H1 (cell line): ENCODE data around the gene ANAPC2. TPM values are rescaled to one million over a fixed set of nuclear protein-coding genes. Genes with fewer than 3 reads are reported as not detected.
A peak's percentile ranks its signal among the peaks of the same experiment; 100 is the strongest.

ENCODE experiments used
- CTCF ChIA-PET: fragments of 300-600 bp; sonication (Branson Sonifier 250); formaldehyde crosslinking; loops from one replicate; lab custom pipeline; 2021; ENCODE audit not compliant: partially characterized antibody; lab: Charles Lee
- POLR2A ChIA-PET: fragments of 300-600 bp; sonication (Branson Sonifier 250); formaldehyde crosslinking; loops from one replicate; lab custom pipeline; 2021; ENCODE audit warnings: inconsistent platforms; ENCODE audit not compliant: partially characterized antibody; lab: Charles Lee
- DNase-seq, 2 experiments: peaks; one replicate each; pipeline versions ENCODE4 v3.0.0 to v3.0.0-alpha.2; 2010 to 2022; ENCODE audit warnings: low spot score in 2 of 2, low read depth in 1 of 2, mixed read lengths in 1 of 2
- FAIRE-seq: peaks from 2 replicates; lab custom pipeline; 2011; peaks lifted over from hg19 to GRCh38; lab: Jason Lieb, UNC
- H2AFZ ChIP-seq: 2 replicates; pipeline ENCODE4 v1.8.1; 2012; ENCODE audit warnings: low read length, inconsistent platforms
- H2AK5ac ChIP-seq: 2 replicates; pipeline ENCODE4 v1.6.1; 2013; ENCODE audit warnings: low read depth, low read length
- H2BK120ac ChIP-seq: replicated peaks from 2 replicates; pipeline ENCODE3; 2013; ENCODE audit warnings: low read depth, low read length, inconsistent platforms
- H2BK12ac ChIP-seq: 2 replicates; pipeline ENCODE4 v1.6.1; 2013; ENCODE audit warnings: low read depth, low read length
- H2BK15ac ChIP-seq: 2 replicates; pipeline ENCODE4 v1.6.1; 2013; ENCODE audit warnings: low read length
- H2BK20ac ChIP-seq: 2 replicates; pipeline ENCODE4 v1.6.1; 2013; ENCODE audit warnings: low read length
- H2BK5ac ChIP-seq: 2 replicates; pipeline ENCODE4 v1.6.1; 2013; ENCODE audit warnings: low read depth, low read length
- H3K14ac ChIP-seq: 2 replicates; pipeline ENCODE4 v1.6.1; 2013; ENCODE audit warnings: inconsistent platforms; ENCODE audit not compliant: insufficient read length
- H3K18ac ChIP-seq: 2 replicates; pipeline ENCODE4 v1.6.1; 2013; ENCODE audit warnings: low read length; ENCODE audit errors: extremely low read depth
- H3K23ac ChIP-seq: 2 replicates; pipeline ENCODE4 v1.6.1; 2013; ENCODE audit warnings: inconsistent platforms; ENCODE audit not compliant: insufficient read length
- H3K23me2 ChIP-seq: 2 replicates; pipeline ENCODE4 v1.6.1; 2013; ENCODE audit warnings: low read depth, low read length
- H3K27ac ChIP-seq: 2 replicates; pipeline ENCODE4 v1.6.1; 2011; ENCODE audit warnings: low read depth, low read length, inconsistent platforms
- H3K27me3 ChIP-seq, 4 experiments: replicated peaks in 1 of 4; 1 replicate in 1 of 4; 2 replicates in 3 of 4; pipeline versions ENCODE4 v1.6.1 to v1.8.1; 2011 to 2013; ENCODE audit warnings: low read length in 3 of 4, mild to moderate bottlenecking in 3 of 4, inconsistent platforms in 2 of 4, mixed read lengths in 2 of 4, moderate library complexity in 1 of 4; ENCODE audit not compliant: control insufficient read depth in 3 of 4, insufficient read depth in 3 of 4; ENCODE audit errors: extremely low read depth in 1 of 4
- H3K36me3 ChIP-seq, 4 experiments: 2 replicates each; pipeline versions ENCODE4 v1.6.1 to v1.8.1; 2011 to 2013; ENCODE audit warnings: mild to moderate bottlenecking in 4 of 4, low read length in 3 of 4, moderate library complexity in 2 of 4, control low read depth in 1 of 4, inconsistent platforms in 1 of 4; ENCODE audit not compliant: insufficient read depth in 4 of 4, control insufficient read depth in 2 of 4
- H3K4ac ChIP-seq: replicated peaks from 2 replicates; pipeline ENCODE3; 2013; ENCODE audit warnings: low read length, low read depth, mixed read lengths, inconsistent platforms; ENCODE audit not compliant: insufficient read length
- H3K4me1 ChIP-seq, 4 experiments: replicated peaks in 1 of 4; 1 replicate in 1 of 4; 2 replicates in 3 of 4; pipeline versions ENCODE4 v1.6.1 to v1.8.1; 2011 to 2013; ENCODE audit warnings: low read length in 3 of 4, inconsistent platforms in 2 of 4, mixed read lengths in 1 of 4; ENCODE audit not compliant: insufficient read depth in 4 of 4, control insufficient read depth in 3 of 4
- H3K4me2 ChIP-seq, 2 experiments: 2 replicates each; pipeline versions ENCODE4 v1.6.1 to v1.8.1; 2011 to 2013; ENCODE audit warnings: low read depth in 2 of 2, low read length in 2 of 2, control low read depth in 1 of 2, inconsistent platforms in 1 of 2, mild to moderate bottlenecking in 1 of 2; ENCODE audit not compliant: insufficient read depth in 1 of 2
- H3K4me3 ChIP-seq, 4 experiments: fragments of 200-600, 300-600 bp in 1 of 4; sonication (generic), shearing (Covaris generic), sonication (Bioruptor Twin) in 1 of 4; 2 replicates each; pipeline versions ENCODE4 v1.5.1 to v1.8.1; 2011 to 2016; ENCODE audit warnings: low read length in 4 of 4, low read depth in 3 of 4, control low read depth in 2 of 4, inconsistent platforms in 2 of 4, mild to moderate bottlenecking in 2 of 4, mixed read lengths in 1 of 4, moderate library complexity in 1 of 4; ENCODE audit not compliant: insufficient read depth in 2 of 4; ENCODE audit errors: extremely low read depth in 1 of 4
- H3K56ac ChIP-seq: replicated peaks from 2 replicates; pipeline ENCODE3; 2013; ENCODE audit warnings: low read depth, mild to moderate bottlenecking, mixed read lengths, low read length, inconsistent platforms; ENCODE audit not compliant: insufficient read length
- H3K79me1 ChIP-seq: 2 replicates; pipeline ENCODE4 v1.6.1; 2013; ENCODE audit warnings: low read depth, low read length, control low read depth
- H3K79me2 ChIP-seq, 2 experiments: 2 replicates each; pipeline versions ENCODE4 v1.6.1 to v1.8.1; 2012 to 2013; ENCODE audit warnings: low read length in 2 of 2, mild to moderate bottlenecking in 2 of 2, inconsistent platforms in 1 of 2; ENCODE audit not compliant: insufficient read depth in 2 of 2, control insufficient read depth in 1 of 2
- H3K9ac ChIP-seq, 4 experiments: replicated peaks in 1 of 4; 1 replicate in 1 of 4; 2 replicates in 3 of 4; pipeline versions ENCODE4 v1.6.1 to v1.8.1; 2011 to 2013; ENCODE audit warnings: low read depth in 3 of 4, low read length in 3 of 4, control low read depth in 2 of 4, mild to moderate bottlenecking in 2 of 4, moderate library complexity in 2 of 4, inconsistent platforms in 1 of 4; ENCODE audit errors: extremely low read depth in 1 of 4
- H3K9me3 ChIP-seq, 2 experiments: 2 replicates each; pipeline versions ENCODE4 v1.6.1 to v1.8.1; 2012 to 2013; ENCODE audit warnings: mild to moderate bottlenecking in 2 of 2, moderate library complexity in 2 of 2, control low read depth in 1 of 2, inconsistent platforms in 1 of 2, low read depth in 1 of 2, low read length in 1 of 2, mixed read lengths in 1 of 2; ENCODE audit not compliant: insufficient read depth in 2 of 2
- H4K20me1 ChIP-seq, 2 experiments: replicated peaks in 1 of 2; 2 replicates each; pipeline versions ENCODE3 to v1.8.1; 2011 to 2013; ENCODE audit warnings: inconsistent platforms in 2 of 2, low read length in 2 of 2, mild to moderate bottlenecking in 1 of 2; ENCODE audit not compliant: insufficient read depth in 2 of 2, control insufficient read depth in 1 of 2
- H4K5ac ChIP-seq: 2 replicates; pipeline ENCODE4 v1.6.1; 2013; ENCODE audit warnings: low read length, low read depth, mixed read lengths, inconsistent platforms; ENCODE audit not compliant: insufficient read length
- H4K8ac ChIP-seq: 2 replicates; pipeline ENCODE4 v1.8.0; 2013; ENCODE audit warnings: mild to moderate bottlenecking, moderate library complexity, low read length, inconsistent platforms; ENCODE audit not compliant: insufficient read depth; ENCODE audit errors: extremely low read depth
- H4K91ac ChIP-seq: replicated peaks from 2 replicates; pipeline ENCODE3; 2013; ENCODE audit warnings: low read length, mixed read lengths, inconsistent platforms; ENCODE audit not compliant: insufficient read length
- ATF3 ChIP-seq: IDR thresholded peaks from 2 replicates; pipeline ENCODE4 v1.6.1; 2011; ENCODE audit warnings: low read depth, mild to moderate bottlenecking, low read length; ENCODE audit not compliant: insufficient read depth
- BACH1 ChIP-seq: IDR thresholded peaks from 2 replicates; pipeline ENCODE4 v1.6.1; 2012; ENCODE audit warnings: low read length, improper control_type of control experiment
- CREB1 ChIP-seq: IDR thresholded peaks from 2 replicates; pipeline ENCODE4 v1.6.1; 2012; ENCODE audit warnings: inconsistent platforms
- FOSL1 ChIP-seq: IDR thresholded peaks from 2 replicates; pipeline ENCODE4 v1.6.1; 2011; ENCODE audit warnings: mild to moderate bottlenecking, low read depth, low read length, moderate library complexity; ENCODE audit not compliant: insufficient read depth
- KDM5A ChIP-seq: fragments of 200-600 bp; IDR thresholded peaks from 2 replicates; pipeline ENCODE4 v1.7.1; 2012; ENCODE audit warnings: mild to moderate bottlenecking, low read length, inconsistent platforms, mixed read lengths
- PHF8 ChIP-seq: fragments of 200-600 bp; sonication (generic); conservative IDR thresholded peaks from 2 replicates; pipeline ENCODE4 v1.7.1; 2012; ENCODE audit warnings: low read depth, mild to moderate bottlenecking, inconsistent platforms, low read length, moderate library complexity
- RNF2 ChIP-seq: fragments of 200-900, 300-1000 bp; sonication (generic); IDR thresholded peaks from 2 replicates; pipeline ENCODE4 v1.7.1; 2016; ENCODE audit warnings: borderline replicate concordance, low read depth, mild to moderate bottlenecking, antibody characterized with exemption, low read length; ENCODE audit not compliant: poor library complexity, severe bottlenecking; ENCODE audit errors: missing control alignments
- RXRA ChIP-seq: IDR thresholded peaks from 2 replicates; pipeline ENCODE4 v1.6.1; 2011; ENCODE audit warnings: low read depth, mild to moderate bottlenecking, low read length, moderate library complexity; ENCODE audit not compliant: insufficient read depth
- SIX5 ChIP-seq: IDR thresholded peaks from 2 replicates; pipeline ENCODE4 v1.6.1; 2011; ENCODE audit warnings: mild to moderate bottlenecking, low read depth, low read length
- WGBS, 2 experiments: shearing (Covaris generic) in 1 of 2; methylation state at CpG; one replicate each; pipeline versions ENCODE4 v1.1.6 to v1.1.7; 2013 to 2015; ENCODE audit warnings: low lambda C conversion rate in 2 of 2, mixed read lengths in 2 of 2, inconsistent platforms in 1 of 2, low coverage in 1 of 2, missing lambda C conversion rate in 1 of 2; ENCODE audit not compliant: insufficient replicate concordance in 2 of 2, insufficient coverage in 1 of 2, insufficient read length in 1 of 2; ENCODE audit errors: extremely low coverage in 1 of 2, missing lambda C conversion rate in 1 of 2; 5-methylcytosine and 5-hydroxymethylcytosine counted together
- polyA plus RNA-seq, 7 experiments: library from polyadenylated mRNA; depleted of rRNA in 3 of 7; stranded (reverse) in 5 of 7; unstranded in 2 of 7; fragments of >200 nt in 5 of 7; fragments of 200-250 nt in 2 of 7; gene quantifications; 1 replicate in 5 of 7; 2 replicates in 1 of 7; 4 replicates in 1 of 7; pipeline versions ENCODE4 v1.2.1 to v1.2.3, GENCODE V29; 2011 to 2013; ENCODE audit warnings: missing spikeins in 2 of 7, mixed read lengths in 2 of 7
- total RNA-seq: library from RNA; stranded (reverse); fragmentation: NEBNext Ultra II Directional; extraction: Animal tissue kit (Norgen Biotek cat#: 25700); gene quantifications from 2 replicates; pipeline ENCODE4 v1.2.1, GENCODE V29; 2021

ANAPC2 gene
- total and polyA plus RNA-seq, 2 of the 8 experiments (the other 6 are each of a cell fraction or from before 2014, with no cell fraction given) = 30.2 to 37.7 TPM

- CTCF ChIA-PET = interaction anchor here (1.1 to 2.0 kb wide), 2 partner anchors 10 to 22 kb away, joined by 3 to 6 read pairs; no protein-coding TSS in a partner anchor
- FAIRE-seq = no peak
- peak overlapping the region; percentile 92 for H3K23ac ChIP-seq
- H3K56ac ChIP-seq = no peak overlapping the region
- no peak overlapping the region; a peak in 1 of 7 replicates for H3K9ac ChIP-seq
- H4K5ac ChIP-seq = no peak overlapping the region
- H3K36me3 ChIP-seq = no peaks in the 10 kb centered on the region; a peak in 1 of 8 replicates
- peaks cover 0 to 7% (median 6%) of the 10 kb centered on the region in 4 experiments; a peak in 4 of 7 replicates for H3K4me1 ChIP-seq
- TF ChIP-seq FOSL1 = no peak
- no peak for TF ChIP-seq ATF3
- no peak for TF ChIP-seq SIX5
- no peak for TF ChIP-seq BACH1
- no peak for TF ChIP-seq RXRA
- no peak for TF ChIP-seq PHF8
- no peak for TF ChIP-seq CREB1
- no peak for TF ChIP-seq KDM5A
- TF ChIP-seq RNF2 = no peak
- H2BK20ac ChIP-seq = no peak overlapping the region
- H3K79me2 ChIP-seq = no peaks in the 10 kb centered on the region; a peak in 1 of 4 replicates
- peaks cover 0 to 7% of the 10 kb centered on the region in 2 experiments; a peak in 3 of 4 replicates for H3K9me3 ChIP-seq
- no peak overlapping the region for H2BK15ac ChIP-seq
- H3K27ac ChIP-seq = no peak overlapping the region
- no peak overlapping the region for H2AFZ ChIP-seq
- peaks cover 16 to 32% (median 31%) of the 10 kb centered on the region in 4 experiments; a peak in 6 of 7 replicates for H3K27me3 ChIP-seq
- no peak overlapping the region for H2BK120ac ChIP-seq
- H4K8ac ChIP-seq = no peak overlapping the region
- no peak overlapping the region for H2BK12ac ChIP-seq
- no peak overlapping the region for H3K18ac ChIP-seq
- H4K20me1 ChIP-seq = peaks cover 3 to 26% of the 10 kb centered on the region in 2 experiments
- no peak for DNase-seq
- peak overlapping the region; percentile 3; the same call in 1 of the 2 replicates for H2BK5ac ChIP-seq
- no peak overlapping the region for H4K91ac ChIP-seq
- POLR2A ChIA-PET = no interaction called here
- no peak overlapping the region for H3K14ac ChIP-seq
- 86% methylated on average over 7 of the region's 7 CpGs; no CpG with 5 or more reads in 1 of the 2 experiments for WGBS, 2 experiments
- H3K4me2 ChIP-seq = no peak overlapping the region; a peak in 1 of 4 replicates
- H3K79me1 ChIP-seq = no peaks in the 10 kb centered on the region
- H3K4me3 ChIP-seq = no peak overlapping the region
- peak overlapping the region; percentile 77; the same call in 1 of the 2 replicates for H2AK5ac ChIP-seq
- no peak overlapping the region for H3K4ac ChIP-seq
- peaks cover 7% of the 10 kb centered on the region for H3K23me2 ChIP-seq
These were observed 35.4 kb downstream of the ANAPC2 start for GRCh38 chr9:137152844-137153405.
